GM18508 (cell line): ENCODE data around the gene TRNP1.

Source experiments
- ATAC-seq: cut with Tn5 transposase; IDR thresholded peaks from one replicate; pipeline ENCODE4 v1.9.1; 2021; ENCODE audit warnings: moderate number of reproducible peaks; ENCODE audit not compliant: insufficient read depth, unreplicated experiment

TRNP1 gene

GRCh38 chr1:27000817-27001460 lies 7.4 kb downstream of the TRNP1 start:
- no peak for ATAC-seq

GRCh38 chr1:27001570-27002360 lies 8.3 kb downstream of the TRNP1 start:
- no peak for ATAC-seq

GRCh38 chr1:27003745-27004470 lies 10.4 kb downstream of the TRNP1 start:
- ATAC-seq, result no peak

- ATAC-seq, result no peak
Measured at GRCh38 chr1:27004471-27005165, 11.1 kb downstream of the TRNP1 start.

- ATAC-seq, result no peak
Measured at GRCh38 chr1:27005166-27005530, 11.7 kb downstream of the TRNP1 start.

- no peak for ATAC-seq
Measured at GRCh38 chr1:27005648-27006496, 12.4 kb downstream of the TRNP1 start.

GRCh38 chr1:27006683-27007082 lies 13.2 kb downstream of the TRNP1 start:
- no peak for ATAC-seq

GRCh38 chr1:27007909-27008582 lies 14.6 kb downstream of the TRNP1 start:
- ATAC-seq, result no peak

GRCh38 chr1:27009601-27010197 lies 16.2 kb downstream of the TRNP1 start:
- no peak for ATAC-seq

- no peak for ATAC-seq
Measured at GRCh38 chr1:27010226-27010994, 16.9 kb downstream of the TRNP1 start.

- no peak for ATAC-seq
Measured at GRCh38 chr1:27011058-27011764, 17.7 kb downstream of the TRNP1 start.

- ATAC-seq, result no peak
Measured at GRCh38 chr1:27011976-27012563, 18.6 kb downstream of the TRNP1 start.

GRCh38 chr1:27015260-27015659 lies 21.8 kb downstream of the TRNP1 start:
- ATAC-seq, result no peak

- ATAC-seq, result no peak
Measured at GRCh38 chr1:27016376-27016775, 22.9 kb downstream of the TRNP1 start.

- ATAC-seq, result no peak
Measured at GRCh38 chr1:27017207-27017606, 23.7 kb downstream of the TRNP1 start.

GRCh38 chr1:27018316-27018715 lies 24.8 kb downstream of the TRNP1 start:
- no peak for ATAC-seq

- ATAC-seq, result no peak
Measured at GRCh38 chr1:27021354-27022031, 28.0 kb downstream of the TRNP1 start.
